OCI-LY7 (cell line): ENCODE measurements around the gene PRKAG2.

Source experiments
- EZH2phosphoT487 ChIP-seq: fragments of 200-600 bp; sonication (generic); IDR thresholded peaks from 2 replicates; pipeline ENCODE4 v1.6.1; 2018; ENCODE audit warnings: low read depth, borderline replicate concordance, mild to moderate bottlenecking, mixed run types, antibody characterized with exemption, low read length, moderate library complexity, mixed read lengths
- TF ChIP-seq, protein P1 (sequence below): fragments of 200-600 bp; sonication (generic); conservative IDR thresholded peaks from 2 replicates; pipeline ENCODE4 v1.5.1; 2014; ENCODE audit warnings: mild to moderate bottlenecking, antibody characterized with exemption, low read length, moderate library complexity, mixed read lengths

DNA sequence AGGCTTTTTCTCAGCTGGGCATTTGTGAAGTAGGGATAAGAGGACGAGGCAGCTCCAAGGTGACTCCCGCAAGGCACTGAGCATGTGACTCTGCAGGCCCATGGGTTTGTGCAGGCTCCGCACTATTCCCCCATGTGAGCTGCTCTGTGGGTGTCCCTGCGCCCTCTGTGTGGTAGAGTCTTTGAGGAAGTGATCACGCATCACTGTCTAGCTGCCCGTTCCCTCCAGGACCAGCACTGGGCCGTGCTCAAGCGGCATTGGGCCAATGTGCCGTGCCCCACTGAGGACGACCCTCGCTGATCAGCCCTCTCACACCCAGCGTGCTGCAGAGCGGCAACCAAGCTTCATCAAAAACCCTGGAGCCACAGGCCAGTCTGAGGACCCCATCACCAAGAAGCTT, 7.5 kb downstream of the PRKAG2 start:
- TF ChIP-seq, protein P1, sequence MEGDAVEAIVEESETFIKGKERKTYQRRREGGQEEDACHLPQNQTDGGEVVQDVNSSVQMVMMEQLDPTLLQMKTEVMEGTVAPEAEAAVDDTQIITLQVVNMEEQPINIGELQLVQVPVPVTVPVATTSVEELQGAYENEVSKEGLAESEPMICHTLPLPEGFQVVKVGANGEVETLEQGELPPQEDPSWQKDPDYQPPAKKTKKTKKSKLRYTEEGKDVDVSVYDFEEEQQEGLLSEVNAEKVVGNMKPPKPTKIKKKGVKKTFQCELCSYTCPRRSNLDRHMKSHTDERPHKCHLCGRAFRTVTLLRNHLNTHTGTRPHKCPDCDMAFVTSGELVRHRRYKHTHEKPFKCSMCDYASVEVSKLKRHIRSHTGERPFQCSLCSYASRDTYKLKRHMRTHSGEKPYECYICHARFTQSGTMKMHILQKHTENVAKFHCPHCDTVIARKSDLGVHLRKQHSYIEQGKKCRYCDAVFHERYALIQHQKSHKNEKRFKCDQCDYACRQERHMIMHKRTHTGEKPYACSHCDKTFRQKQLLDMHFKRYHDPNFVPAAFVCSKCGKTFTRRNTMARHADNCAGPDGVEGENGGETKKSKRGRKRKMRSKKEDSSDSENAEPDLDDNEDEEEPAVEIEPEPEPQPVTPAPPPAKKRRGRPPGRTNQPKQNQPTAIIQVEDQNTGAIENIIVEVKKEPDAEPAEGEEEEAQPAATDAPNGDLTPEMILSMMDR, result no peak
- no peak for TF ChIP-seq EZH2phosphoT487
